HG03439 (cell line): Measurements from ENCODE around the gene NBAS.

Experiments
- ATAC-seq: cut with Tn5 transposase; IDR thresholded peaks from one replicate; pipeline ENCODE4 v1.9.1; 2021; ENCODE audit warnings: mild to moderate bottlenecking, moderate library complexity; ENCODE audit not compliant: unreplicated experiment

The NBAS gene

GRCh38 chr2:15377202-15377601 lies 183.9 kb downstream of the NBAS start:
- no peak for ATAC-seq

GRCh38 chr2:15372019-15372418 lies 189.1 kb downstream of the NBAS start:
- ATAC-seq: no peak

- no peak for ATAC-seq
Measured at GRCh38 chr2:15369129-15369528, 192.0 kb downstream of the NBAS start.

- ATAC-seq: no peak
Measured at GRCh38 chr2:15367715-15368114, 193.4 kb downstream of the NBAS start.

GRCh38 chr2:15367205-15367604 lies 193.9 kb downstream of the NBAS start:
- ATAC-seq: no peak

- ATAC-seq: no peak
Measured at GRCh38 chr2:15365411-15365810, 195.7 kb downstream of the NBAS start.

- no peak for ATAC-seq
Measured at GRCh38 chr2:15364561-15364960, 196.6 kb downstream of the NBAS start.

- no peak for ATAC-seq
Measured at GRCh38 chr2:15363734-15364133, 197.4 kb downstream of the NBAS start.

GRCh38 chr2:15363142-15363541 lies 198.0 kb downstream of the NBAS start:
- ATAC-seq: no peak

- ATAC-seq: no peak
Measured at GRCh38 chr2:15359716-15360531, 201.2 kb downstream of the NBAS start.

- ATAC-seq: no peak
Measured at GRCh38 chr2:15357922-15358321, 203.2 kb downstream of the NBAS start.

- no peak for ATAC-seq
Measured at GRCh38 chr2:15357186-15357585, 203.9 kb downstream of the NBAS start.

- no peak for ATAC-seq
Measured at GRCh38 chr2:15355386-15355785, 205.7 kb downstream of the NBAS start.

GRCh38 chr2:15354596-15355366 lies 206.4 kb downstream of the NBAS start:
- ATAC-seq: no peak

GRCh38 chr2:15352363-15352762 lies 208.8 kb downstream of the NBAS start:
- ATAC-seq: no peak

GRCh38 chr2:15348636-15349035 lies 212.5 kb downstream of the NBAS start:
- no peak for ATAC-seq

- no peak for ATAC-seq
Measured at GRCh38 chr2:15348045-15348444, 213.1 kb downstream of the NBAS start.

- ATAC-seq: no peak
Measured at GRCh38 chr2:15346624-15347023, 214.5 kb downstream of the NBAS start.

- no peak for ATAC-seq
Measured at GRCh38 chr2:15337996-15338666, 223.0 kb downstream of the NBAS start.

- ATAC-seq: no peak
Measured at GRCh38 chr2:15334644-15335326, 226.3 kb downstream of the NBAS start.

GRCh38 chr2:15331787-15332186 lies 229.3 kb downstream of the NBAS start:
- no peak for ATAC-seq
